Measurements from ENCODE around the gene ARID3A.

Gene ARID3A

DNA sequence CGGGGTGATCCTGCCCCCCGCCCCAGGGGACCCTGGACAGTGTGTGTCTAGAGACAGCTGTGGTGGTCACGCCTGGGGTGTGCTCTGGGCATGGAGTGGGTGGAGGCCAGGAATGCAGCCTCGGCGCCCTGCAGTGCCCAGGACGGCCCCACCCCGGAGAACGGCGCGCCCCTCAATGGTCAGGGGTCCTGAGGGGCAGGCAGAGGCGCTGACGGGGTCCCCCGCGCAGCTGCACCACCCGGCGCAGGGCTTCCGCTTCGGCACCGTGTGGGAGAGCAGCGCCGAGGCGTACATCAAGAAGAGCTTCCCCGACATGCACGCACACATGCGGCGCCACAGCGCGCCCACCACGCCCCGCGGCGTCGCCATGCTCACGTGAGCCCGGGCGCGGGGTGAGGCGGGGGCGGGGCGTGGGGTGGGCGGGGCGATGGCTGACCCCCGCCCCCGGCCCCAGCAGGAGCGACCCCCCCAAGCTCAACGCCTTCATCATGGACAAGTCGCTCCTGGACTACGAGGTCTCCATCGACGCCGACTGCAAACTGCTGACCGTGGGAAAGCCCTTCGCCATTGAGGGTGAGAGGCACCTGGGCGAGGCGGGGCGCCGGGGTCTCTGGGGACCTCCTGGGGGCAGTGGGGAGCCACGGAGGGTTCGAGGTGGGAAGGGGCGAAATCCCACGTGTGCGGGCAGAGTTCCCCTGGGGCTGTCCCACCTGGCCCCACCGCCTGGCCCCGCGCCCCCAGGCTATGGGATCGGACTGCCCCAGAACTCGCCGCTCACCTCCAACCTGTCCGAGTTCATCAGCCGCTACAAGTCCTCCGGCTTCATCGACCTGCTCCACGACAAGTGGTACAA lies 81.8 kb downstream of the ARID3A start:
- no peak for DNase-seq

DNA sequence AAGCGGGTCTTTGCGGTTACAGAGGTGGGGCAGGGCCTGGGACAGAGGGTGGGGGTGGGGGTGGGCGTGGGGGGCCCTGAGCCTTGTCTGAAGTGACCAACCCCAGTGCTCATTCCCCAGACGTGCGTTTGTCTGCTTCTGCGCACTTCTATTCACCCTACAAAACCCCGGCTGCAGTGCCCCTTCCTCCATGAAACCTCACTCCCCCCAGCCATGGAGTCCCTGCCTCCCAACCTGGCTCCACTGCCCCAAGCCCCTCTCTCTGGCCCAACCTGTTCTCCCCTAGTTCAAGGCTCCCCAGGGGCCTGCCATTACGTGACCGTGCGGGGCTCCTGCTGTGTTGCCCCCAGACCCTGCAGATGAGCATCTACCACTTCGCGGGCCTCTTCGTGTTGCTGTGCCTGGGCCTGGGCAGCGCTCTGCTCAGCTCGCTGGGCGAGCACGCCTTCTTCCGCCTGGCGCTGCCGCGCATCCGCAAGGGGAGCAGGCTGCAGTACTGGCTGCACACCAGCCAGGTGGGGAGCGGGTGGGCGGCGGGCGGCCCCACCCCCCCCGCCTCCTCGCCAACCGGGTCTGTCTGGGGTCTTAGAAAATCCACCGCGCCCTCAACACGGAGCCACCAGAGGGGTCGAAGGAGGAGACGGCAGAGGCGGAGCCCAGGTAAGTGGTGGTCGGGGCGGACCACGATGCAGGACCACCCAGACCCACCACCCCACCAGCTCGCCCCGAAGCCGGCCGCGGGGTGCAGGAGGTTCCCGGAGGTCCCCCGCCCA lies 82.6 kb downstream of the ARID3A start:
- no peak for DNase-seq

DNA sequence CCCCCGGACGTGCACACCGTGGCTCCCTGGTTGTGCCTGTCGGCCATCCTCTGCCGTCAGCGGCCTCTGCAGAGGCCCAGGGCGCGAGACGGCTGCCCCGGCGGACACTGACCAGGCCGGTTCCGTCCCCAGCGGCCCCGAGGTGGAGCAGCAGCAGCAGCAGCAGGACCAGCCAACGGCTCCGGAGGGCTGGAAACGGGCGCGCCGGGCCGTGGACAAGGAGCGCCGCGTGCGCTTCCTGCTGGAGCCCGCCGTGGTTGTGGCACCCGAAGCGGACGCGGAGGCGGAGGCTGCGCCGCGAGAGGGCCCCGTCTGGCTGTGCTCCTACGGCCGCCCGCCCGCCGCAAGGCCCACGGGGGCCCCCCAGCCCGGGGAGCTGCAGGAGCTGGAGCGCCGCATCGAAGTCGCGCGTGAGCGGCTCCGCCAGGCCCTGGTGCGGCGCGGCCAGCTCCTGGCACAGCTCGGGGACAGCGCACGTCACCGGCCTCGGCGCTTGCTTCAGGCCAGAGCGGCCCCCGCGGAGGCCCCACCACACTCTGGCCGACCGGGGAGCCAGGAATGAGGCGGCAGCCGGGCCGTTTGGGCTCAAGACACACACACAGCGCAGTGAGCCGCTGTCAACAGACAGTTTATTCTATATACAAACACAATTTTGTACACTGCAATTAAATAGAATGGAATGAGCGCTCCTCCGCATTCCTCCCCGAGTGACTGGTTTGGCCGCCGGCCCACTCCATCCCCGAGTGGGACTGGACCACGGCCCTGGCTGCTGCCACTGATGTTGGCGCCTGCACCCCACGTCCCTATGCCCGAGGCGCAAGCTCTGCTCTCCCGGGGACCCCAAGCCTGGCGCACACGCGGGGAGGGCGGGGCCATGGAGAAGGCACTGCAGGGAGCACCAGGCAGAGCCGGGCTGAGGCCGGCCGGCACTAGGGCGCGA lies 83.5 kb downstream of the ARID3A start:
- DNase-seq = no peak

DNA sequence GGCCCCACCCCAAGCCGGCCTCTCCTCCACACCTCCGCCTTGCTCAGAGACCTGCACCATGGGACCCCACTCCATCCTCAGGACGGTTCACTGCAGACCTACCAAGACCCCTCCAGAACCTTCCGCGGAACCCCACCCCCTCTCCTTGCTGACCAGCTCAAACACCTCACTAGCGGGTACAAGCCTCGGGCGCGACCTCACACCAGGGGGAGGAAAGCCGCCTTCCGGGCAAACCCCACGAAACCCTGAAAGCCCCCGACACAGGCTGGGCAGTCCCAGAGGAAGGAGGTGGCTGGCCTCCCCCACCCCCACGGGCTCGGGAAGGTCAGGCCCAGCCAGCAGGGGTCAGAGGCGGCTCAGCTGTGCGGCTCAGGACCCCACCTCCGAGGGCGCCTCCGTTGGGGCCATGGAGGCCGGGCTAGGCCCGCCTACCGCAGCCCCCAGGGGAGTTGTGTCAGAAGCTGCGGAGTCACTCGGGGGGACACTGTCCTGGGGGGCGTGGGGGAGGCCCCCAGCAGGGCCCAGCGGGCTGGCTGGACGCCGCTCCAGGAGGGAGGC lies 84.2 kb downstream of the ARID3A start:
- DNase-seq = no peak

DNA sequence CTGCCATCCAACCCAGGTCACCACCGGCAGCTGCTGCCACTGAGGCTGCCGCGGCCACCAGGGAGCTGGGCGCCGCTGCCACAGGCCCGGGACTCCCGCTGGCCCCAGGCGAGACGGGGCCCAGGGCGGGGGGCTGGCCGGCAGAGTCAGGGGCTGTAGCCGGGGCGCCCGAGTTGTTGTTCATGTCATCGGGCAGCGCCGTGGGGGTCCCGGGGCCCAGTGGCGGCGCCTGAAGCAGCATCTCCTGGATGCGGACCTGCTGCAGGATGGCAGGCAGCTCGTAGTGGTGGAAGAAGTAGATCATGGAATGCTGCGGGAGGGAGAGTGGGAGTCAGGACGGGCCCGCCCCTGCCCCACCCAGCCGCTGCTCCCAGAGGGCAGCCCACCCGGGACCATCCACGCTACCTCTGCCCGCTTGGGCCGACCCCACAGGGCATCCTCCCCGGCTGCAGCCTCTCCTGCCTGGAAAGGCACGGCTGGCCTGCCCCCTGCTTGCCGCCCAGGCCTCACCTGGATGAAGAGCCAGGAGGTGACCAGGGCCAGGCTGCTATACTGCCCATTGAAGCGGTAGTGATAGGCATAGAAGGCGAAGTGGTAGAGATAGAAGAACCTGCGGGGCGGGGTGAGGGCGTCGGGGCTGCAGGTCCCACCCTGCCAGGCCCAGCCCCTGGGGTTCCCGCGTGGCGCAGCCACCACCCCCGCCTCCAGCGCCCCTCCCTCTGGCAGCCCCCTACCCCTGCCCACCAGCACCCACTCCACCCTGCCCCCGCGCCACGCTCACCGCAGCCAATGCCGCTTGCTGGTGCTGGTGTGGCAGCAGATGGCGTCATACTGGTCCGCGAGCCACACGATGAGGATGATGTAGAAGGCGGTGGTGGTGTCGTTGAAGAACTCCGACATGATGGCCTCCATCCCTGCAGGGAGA lies 85.0 kb downstream of the ARID3A start:
- DNase-seq = no peak

DNA sequence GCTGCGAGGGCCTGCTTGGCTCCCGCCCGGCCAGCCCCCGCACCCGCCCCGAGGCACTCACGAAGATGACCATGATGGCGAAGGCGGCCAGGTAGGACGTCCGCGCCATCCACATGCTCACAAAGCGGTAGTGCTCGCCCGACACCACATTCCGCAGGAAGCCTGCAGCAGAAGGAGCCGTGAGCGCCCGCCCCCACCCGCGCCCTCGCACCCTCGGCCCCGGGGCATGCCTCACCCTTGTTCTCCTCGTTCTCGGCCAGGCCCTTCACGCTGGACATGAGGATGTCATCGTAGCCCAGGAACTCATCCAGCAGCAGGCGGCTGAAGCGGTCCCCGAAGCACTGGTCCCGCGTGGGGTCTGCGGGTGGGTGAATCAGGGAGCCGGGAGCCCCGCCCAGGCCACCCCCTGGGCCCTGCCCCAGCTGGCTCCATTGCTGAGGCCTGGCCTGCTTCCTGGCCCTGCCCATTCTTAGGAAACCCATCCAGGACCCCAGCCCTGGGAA lies 86.0 kb downstream of the ARID3A start:
- DNase-seq = no peak

DNA sequence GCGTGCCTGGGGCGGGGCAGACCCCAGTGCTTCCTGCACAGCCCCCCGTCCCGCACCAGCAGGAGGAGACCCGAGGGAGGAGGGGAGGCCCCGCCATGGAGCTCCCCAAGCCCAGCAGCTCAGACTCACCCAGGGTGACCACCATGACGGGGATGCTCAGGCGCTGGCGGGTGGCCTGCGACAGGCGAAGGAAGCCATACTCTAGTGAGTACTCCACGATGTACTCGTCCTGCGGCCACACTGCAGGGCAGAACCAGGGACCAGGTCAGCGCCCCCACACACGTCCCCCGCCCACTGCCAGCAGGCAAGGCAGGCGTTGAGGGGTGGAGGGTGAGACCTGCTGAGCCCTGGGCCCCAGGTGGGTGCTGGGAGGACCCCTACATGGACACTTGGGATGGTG lies 86.5 kb downstream of the ARID3A start:
- no peak for DNase-seq

DNA sequence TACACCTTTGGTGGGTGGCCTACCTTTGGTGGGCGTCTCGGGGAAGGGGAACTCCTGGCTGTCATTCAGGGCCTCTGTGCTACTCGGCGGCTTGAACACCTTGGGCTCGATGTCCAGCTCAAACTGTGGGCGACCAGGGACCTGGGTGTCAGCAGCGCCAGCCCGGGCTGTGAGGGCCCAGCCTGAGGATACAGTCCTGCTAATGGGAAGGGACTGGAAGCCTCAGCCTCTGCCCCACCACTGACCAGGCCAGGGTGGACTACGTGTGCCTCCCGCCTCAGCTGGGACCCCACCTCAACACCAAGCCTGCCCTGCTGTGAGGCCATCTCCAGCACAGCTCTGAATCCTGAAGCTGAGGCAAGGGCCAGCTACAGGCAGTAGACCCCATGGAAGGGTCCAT lies 87.4 kb downstream of the ARID3A start:
- DNase-seq = no peak

DNA sequence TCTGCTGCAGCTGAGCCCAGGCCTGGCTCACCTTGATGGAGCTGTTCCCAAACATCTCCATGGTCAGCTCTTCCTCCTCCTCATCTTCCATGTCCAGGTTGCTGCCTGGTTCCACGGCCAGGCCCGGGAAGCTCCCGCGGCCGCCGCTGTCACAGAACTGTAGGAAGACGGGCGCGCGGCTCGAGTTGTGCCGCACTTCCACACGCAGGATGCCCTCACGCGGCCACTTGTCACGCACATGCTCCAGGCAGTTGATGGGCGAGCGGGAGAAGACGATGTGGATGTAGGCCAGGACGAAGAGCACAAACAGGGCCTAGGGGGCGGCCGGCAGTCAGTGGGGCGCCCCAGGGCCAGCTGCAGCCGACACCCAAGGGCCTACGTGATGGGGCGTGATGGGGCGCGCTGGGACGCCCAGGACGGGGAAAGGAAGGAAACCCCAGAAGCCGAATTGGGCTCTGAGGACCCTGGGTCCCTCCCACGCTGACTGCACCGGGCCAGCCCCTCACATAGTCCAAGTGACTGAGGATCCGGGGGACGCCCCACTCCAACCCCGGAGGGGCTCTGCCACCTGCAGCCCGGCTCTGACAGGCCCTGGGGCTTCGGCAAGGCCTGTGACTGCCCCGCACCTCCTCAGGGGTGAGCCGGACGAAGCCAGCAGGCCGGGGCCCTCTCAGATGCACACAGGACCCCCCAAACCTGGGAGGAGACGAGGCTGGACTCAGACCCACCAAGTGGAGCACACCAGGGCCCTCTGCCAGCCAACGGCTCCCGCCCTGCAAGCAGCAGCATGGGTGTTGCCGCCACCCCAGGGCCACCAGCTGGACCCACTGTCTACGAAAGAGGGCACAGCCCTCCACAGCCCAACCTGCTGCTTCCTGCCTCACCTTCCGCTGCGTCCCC lies 88.6 kb downstream of the ARID3A start:
- no peak for DNase-seq

DNA sequence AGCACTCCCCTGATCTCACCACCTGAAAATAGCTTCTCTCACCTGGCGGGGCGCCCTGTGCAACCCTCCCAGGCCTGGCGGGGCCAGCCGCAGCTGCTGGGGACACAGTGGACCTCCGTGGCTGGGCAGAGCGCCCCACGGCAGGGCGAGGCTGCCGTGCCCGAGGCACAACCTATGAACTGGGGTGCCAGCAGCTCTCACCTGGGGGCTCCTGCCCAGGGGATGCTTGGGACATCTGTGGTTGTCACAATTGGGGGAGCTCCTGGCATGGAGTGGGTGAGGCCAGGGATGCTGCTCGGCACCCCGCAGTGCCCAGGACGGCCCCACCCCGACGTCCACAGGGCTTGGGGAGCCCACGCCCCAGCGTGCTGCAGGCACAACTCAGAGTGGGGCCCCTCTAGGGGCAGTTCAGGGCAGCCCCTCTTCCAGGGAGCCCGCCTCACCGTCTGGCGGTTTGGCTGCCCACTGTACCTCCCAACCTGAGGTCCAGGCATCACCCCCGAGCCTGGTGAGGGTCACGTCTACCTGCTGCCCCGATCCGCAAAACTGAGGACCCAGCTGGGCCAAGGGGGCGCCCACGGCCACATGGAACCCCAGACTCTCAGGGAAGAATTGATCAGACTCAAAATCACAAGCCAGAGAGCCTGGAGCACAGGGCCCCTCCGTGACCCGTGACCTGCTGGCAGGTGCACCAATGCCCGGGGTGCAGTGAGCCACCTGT lies 89.4 kb downstream of the ARID3A start:
- no peak for DNase-seq

DNA sequence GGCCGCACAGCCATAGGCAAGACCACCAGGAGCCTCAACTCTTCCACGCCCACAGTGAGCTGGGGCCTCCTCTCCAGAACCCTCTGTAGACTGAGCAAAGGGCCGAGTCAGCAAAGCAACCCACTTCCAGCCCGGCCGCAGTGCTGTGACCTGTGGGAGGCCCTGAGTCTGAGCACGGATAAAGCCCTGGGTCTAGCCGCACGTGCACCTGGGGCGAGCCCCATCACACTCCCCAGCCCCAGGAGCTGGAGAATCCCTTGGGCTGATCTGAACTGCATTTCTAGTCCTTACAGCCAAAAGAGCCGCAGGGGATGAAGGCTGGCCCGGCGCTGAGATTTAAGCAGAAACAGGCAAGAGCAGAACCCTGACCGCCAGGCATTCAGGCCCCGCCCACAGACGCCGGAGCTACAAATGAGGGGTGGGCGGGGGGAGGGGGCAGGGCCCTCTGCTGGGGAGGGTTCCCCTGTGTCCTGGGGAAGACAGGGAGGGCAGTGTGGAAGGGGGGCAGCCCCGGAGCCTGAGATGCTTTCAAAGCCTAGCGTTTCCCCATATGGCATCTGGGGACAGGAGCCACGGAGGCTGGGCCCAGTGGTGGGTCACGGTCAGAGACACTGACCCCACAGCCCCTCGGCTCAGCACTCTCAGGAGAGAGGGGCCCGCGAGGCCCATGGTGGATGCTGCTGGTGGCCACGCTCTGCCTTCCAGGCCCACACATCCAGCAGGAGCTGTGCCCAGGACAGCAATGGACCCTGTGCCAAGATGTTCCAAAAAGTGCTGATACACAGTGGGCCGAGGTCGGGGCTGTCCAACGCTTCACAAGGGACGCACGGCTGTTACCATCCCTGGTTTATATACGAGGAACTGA lies 90.2 kb downstream of the ARID3A start:
- DNase-seq = no peak

DNA sequence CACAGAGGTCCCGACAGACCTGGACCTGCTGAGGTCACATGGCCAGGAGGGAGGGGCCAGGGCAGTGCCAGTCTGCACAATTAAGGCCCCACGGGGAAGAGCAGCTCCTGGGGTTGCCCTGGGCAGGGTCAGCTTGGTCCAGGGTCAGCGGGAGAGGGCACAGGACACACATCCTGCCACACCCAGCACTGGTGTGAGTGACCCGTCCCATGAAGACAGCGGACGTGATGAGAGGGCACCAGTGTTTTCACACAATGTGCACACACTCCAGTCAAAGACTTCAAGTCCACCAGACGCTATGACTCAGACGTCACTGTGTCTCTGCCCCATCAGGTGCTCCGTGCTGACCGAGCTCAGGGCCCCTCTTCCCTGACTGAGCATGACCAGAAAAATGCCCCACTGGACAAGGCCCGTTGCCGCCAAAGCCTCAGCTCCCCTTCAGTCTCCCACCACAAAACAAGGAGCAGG lies 90.8 kb downstream of the ARID3A start:
- no peak for DNase-seq

DNA sequence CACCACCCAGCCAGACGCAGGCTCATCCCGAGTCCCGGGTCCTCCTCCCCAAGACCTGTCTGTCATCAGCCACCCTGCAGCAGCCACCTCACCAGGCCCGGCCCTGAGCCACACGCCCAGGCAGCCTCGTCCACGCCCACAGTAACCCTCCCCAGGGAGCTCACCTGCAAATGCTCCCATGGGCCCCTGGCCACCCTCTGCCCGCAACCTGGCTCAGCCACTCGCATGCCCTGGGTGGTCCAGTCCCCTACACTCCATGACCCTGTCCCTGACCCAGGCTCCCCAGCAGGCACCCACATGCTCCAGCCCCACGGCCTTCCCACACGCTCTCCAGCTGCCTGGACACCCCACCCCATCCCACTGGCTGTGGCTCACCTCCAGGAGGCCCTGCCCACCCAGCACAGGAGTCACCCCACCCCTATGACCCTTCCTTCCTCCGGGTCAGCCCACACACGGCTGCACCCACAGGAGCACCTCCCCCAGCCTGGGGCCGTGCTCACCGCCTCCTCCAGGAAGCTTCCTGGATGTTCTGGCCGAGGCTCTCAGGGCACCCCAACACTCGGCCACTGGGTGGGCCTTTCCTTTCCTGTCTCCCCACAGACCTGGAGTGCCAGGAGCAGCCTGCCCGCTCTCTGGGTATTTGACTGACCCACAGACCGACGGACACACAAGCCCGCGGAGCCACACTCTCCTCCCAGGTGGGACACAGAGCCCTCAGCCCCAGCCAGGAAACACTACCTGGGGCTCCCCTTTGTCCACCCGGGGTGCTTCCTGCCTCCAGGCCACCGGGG lies 91.5 kb downstream of the ARID3A start:
- DNase-seq = no peak

DNA sequence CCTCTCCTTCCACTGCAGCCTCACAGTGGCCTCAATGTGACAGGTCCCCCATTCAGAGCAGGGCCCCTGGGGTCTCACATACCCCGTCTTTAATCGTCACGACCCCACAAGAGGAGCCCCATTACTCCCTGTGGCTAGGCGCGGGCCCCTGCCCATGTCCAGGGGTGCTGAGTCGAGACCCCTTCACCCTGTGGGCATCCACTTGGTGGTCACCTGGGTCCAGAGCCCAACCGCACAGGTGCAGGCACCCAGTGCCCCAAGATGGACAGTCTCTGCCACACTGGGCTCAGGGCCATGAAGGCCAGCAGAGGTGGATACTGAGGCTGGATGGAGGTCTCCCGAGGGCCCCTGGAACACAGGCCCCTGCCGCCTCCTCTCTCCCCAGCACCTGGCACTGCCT lies 92.1 kb downstream of the ARID3A start:
- DNase-seq = no peak

DNA sequence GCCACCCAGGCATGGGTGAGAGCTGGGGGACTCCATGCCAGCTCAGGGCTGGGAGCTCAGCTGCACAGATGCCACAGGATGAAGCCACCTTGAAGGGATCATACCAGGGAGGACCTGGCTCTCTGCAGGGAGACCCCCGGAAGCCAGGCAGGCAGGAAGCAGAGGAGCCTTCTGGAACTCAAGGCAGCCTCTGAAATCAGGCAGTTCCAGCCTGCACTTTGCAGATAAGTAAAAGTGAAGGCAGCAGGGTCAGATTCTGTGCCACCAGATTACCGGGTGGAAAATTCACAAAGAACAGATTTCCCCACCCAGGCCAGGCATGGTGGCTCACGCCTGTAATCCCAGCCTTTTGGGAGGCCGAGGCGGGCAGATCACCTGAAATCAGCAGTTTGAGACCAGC lies 92.6 kb downstream of the ARID3A start:
- DNase-seq = no peak

DNA sequence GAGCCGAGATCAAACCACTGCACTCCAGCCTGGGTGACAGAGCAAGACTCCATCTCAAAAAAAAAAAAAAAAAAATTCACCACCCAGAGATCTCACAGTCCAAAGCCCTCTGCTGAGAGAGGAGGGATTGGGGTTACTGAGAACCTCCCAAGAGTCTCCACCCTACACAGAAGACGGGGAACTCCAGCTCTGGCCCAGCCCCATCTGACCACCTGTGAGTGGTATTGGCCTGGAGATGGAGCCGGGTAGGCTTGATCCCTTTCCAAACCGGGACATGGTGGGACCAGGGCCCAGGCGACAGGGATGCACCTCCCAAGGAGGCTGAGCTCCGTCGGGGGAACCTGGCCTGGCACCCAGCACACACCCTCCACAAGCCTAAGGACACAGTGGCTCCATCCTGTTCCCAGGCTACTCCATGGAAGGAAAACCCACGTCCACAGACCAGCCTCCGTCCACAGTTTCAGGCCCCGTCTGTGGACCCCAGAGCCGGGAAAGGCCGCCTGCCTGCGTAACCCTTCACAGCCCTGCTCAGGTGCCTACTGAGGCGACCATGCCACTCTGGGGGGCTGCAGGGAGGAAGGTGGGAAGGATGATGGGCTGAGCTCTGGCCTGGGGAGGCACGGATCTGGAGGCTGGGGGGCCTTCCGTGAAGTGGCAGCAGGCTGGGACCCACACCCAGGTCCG lies 93.2 kb downstream of the ARID3A start:
- DNase-seq = no peak

DNA sequence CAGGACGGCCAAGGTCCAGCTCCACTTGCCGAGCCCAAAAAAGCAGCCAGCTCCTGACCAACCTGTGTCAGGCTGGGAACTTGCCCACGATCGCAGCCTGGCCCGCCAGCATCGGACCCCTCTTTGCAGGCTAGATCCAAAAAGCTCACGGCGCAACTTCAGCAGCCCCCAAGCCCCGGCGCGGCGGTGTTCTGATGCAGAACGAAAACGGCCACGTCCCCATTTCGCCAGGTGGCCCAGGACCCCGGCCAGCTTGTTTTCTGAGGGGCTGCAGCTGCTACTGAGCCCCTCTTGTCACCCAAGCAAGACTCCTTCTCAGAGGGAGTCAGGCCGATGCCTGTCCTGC lies 93.8 kb downstream of the ARID3A start:
- DNase-seq = no peak

Data from SIG-M5 (cell line).